D721Med (cell line): ENCODE data around the gene ANP32E.
A peak's percentile ranks its signal among the peaks of the same experiment; 100 is the strongest.

Experiments
- DNase-seq: peaks from one replicate; pipeline ENCODE4 v3.0.0; 2011; ENCODE audit warnings: low spot score; ENCODE audit not compliant: insufficient read length
- FAIRE-seq: peaks from 2 replicates; lab custom pipeline; 2011; peaks lifted over from hg19 to GRCh38; lab: Jason Lieb, UNC
- CTCF ChIP-seq: IDR thresholded peaks from 2 replicates; pipeline ENCODE4 v1.5.1; 2012; ENCODE audit warnings: mild to moderate bottlenecking, control low read depth; ENCODE audit not compliant: insufficient read depth; ENCODE audit errors: missing control alignments

Gene ANP32E

DNA sequence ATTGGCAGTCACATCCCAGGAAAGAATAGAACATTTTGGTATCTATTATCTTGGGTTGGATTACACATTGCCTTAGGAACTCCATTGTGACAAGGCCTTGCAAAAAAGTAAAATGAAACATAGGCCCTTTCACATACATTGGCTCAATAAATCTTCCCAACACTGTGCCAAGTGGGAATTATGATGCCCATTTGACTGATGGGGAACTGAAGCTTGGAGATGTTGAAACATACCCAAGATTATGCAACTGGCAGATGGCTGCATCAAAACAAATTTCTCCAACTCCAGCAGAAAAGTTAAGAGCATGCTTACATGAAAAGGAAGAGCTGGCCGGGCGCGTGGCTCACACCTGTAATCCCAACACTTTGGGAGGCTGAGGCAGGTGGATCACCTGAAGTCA is 59.3 kb downstream of the ANP32E start:
- TF ChIP-seq CTCF: no peak
- DNase-seq (no peak), FAIRE-seq (no peak)

DNA sequence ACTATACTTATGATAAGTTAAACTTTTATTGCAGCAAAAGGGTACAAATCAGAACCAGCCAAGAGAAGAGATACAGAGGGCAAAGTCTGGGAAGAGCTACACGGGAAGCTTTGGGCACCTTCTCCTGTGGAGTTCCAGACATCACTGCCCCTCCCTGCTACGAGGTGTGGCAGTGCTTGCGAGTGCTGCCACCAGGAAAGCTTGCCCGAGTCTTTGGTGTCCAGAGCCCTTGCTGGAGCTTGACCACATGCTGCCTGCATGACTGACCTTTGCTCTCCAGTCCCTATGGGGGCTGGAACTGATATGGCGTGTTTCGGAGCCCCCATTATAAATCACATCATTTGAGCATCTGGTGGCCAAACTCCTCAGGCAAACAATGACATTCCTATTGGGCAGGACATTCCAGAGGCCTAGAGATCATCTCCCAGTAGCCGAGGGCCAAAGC is 62.7 kb downstream of the ANP32E start:
- no peak for TF ChIP-seq CTCF
- DNase-seq (no peak), FAIRE-seq (no peak)

DNA sequence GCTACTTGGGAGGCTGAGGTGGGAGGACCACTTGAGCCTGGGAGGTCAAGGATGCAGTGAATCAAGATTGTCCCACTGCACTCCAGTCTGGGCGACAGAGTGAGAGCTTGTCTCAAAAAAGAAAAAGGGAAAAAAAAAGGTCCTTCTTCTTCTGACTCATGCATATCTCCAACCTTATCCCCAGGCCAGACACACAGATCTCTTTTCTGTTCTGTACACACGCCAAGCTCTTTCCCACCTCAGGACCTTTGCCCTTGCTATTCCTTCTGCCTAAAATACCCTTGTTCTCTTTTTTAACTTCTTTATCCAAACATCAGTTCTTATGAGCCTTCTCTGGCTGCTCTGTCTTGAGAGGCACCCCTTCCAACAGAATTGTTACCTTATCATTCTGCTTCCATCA is 64.1 kb downstream of the ANP32E start:
- FAIRE-seq (no peak), DNase-seq (no peak)
- no peak for TF ChIP-seq CTCF

DNA sequence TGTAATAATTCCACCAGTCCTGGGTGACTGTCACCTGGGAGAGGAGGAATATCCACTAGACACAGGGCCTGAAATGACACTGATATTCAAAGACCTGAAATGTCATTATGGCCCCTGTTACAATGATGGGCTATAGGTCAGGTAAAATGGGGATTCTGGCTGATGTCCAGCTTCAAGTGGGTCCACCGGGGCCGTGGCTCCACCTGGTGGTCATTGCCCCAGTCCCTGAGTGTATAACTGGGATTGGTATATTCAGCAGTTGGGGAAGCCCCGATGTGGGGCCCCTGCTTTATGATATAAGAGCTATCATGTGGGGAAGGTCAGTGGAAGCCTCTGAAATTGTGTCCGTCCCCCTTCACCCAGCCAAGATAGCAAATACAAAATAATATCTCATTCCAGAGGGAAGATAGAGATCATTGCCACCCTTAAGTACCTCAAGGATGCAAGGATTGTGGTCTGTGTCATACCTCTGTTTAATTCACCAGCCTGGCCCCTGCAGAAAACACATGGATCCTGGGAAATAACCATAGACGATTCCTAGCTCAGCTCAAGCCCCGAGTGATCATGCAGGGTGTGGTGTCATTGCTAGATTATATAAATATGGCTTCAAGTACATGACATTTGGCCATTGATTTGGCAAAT is 66.8 kb downstream of the ANP32E start:
- DNase-seq (peak; percentile 84), FAIRE-seq (no peak)
- TF ChIP-seq CTCF: peak; percentile 86
